GM18511 (cell line): ENCODE measurements around the gene OLFML2A.
"Not testable (repeated sequence)": the region's sequence is repeated elsewhere in the genome, so short reads cannot be mapped to it uniquely, and the experiment has no call there.

Experiments
- ATAC-seq: cut with Tn5 transposase; IDR thresholded peaks from one replicate; pipeline ENCODE4 v1.9.1; 2021; ENCODE audit warnings: mild to moderate bottlenecking, moderate library complexity; ENCODE audit not compliant: unreplicated experiment

Gene OLFML2A

GRCh38 chr9:124818431-124819281 lies 41.7 kb downstream of the OLFML2A start:
- ATAC-seq: peak; percentile 66

GRCh38 chr9:124820698-124821623 lies 44.0 kb downstream of the OLFML2A start:
- ATAC-seq: no peak

- no peak for ATAC-seq
These were observed 51.8 kb downstream of the OLFML2A start for GRCh38 chr9:124828489-124829333.

GRCh38 chr9:124829334-124829669 lies 52.4 kb downstream of the OLFML2A start:
- ATAC-seq: no peak

- no peak for ATAC-seq
These were observed 53.7 kb downstream of the OLFML2A start for GRCh38 chr9:124830593-124830992.

GRCh38 chr9:124831642-124832364 lies 54.9 kb downstream of the OLFML2A start:
- no peak for ATAC-seq

- ATAC-seq: no peak
These were observed 57.7 kb downstream of the OLFML2A start for GRCh38 chr9:124834591-124834990.

- ATAC-seq: no peak
These were observed 58.2 kb downstream of the OLFML2A start for GRCh38 chr9:124835026-124835557.

GRCh38 chr9:124838132-124838531 lies 61.2 kb downstream of the OLFML2A start:
- ATAC-seq: not testable (repeated sequence)

- not testable (repeated sequence) for ATAC-seq
These were observed 61.8 kb downstream of the OLFML2A start for GRCh38 chr9:124838567-124839275.

GRCh38 chr9:124839612-124840299 lies 62.8 kb downstream of the OLFML2A start:
- ATAC-seq: no peak

GRCh38 chr9:124840300-124840833 lies 63.4 kb downstream of the OLFML2A start:
- no peak for ATAC-seq

GRCh38 chr9:124841075-124841821 lies 64.3 kb downstream of the OLFML2A start:
- no peak for ATAC-seq

- ATAC-seq: no peak
These were observed 66.6 kb downstream of the OLFML2A start for GRCh38 chr9:124843456-124844034.

- ATAC-seq: no peak
These were observed 67.4 kb downstream of the OLFML2A start for GRCh38 chr9:124844291-124844690.

GRCh38 chr9:124846467-124846866 lies 69.5 kb downstream of the OLFML2A start:
- ATAC-seq: not testable (repeated sequence)

GRCh38 chr9:124846969-124847368 lies 70.0 kb downstream of the OLFML2A start:
- ATAC-seq: no peak
